HG03520 (cell line): ENCODE results near the gene UFC1.

ENCODE experiments used
- ATAC-seq: cut with Tn5 transposase; IDR thresholded peaks from one replicate; pipeline ENCODE4 v1.9.1; 2021; ENCODE audit warnings: mild to moderate bottlenecking, moderate library complexity; ENCODE audit not compliant: unreplicated experiment

Gene UFC1

DNA sequence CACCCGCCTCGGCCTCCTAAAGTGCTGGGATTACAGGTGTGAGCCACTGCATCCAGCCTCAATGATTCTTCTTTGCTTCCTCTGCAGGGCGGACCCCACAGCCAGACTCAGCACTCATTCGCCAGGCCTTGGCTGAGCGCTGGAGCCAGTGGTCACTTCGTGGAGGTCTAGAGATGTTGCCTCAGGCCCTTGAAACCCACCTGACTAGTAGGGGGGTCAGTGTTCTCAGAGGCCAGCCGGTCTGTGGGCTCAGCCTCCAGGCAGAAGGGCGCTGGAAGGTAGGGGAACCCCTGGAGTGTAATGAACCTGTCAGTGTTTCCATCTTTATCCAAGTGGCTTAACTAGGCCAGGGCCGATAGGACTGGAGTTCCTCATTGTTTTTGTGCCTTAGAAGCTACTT, 15.1 kb downstream of the UFC1 start:
- ATAC-seq: no peak

DNA sequence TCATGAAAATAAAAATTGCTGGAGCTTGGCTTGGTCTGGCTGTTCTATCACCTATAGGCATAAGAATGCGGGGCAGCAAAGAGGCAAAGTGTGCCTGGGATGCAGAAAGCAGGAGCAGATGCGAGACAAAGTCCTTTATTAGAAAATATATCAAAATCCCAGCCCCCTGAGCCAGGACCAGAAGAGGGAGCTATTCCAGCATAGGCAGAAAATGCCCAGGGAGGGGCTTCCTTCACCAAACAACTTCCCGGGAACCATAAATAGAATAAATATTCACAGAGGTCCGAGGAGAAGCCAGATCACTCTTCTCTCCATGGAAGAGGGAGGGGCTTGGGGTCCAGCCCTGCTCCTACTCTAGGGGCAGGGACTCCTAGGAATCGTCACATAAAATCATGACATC, 17.4 kb downstream of the UFC1 start:
- ATAC-seq: no peak

DNA sequence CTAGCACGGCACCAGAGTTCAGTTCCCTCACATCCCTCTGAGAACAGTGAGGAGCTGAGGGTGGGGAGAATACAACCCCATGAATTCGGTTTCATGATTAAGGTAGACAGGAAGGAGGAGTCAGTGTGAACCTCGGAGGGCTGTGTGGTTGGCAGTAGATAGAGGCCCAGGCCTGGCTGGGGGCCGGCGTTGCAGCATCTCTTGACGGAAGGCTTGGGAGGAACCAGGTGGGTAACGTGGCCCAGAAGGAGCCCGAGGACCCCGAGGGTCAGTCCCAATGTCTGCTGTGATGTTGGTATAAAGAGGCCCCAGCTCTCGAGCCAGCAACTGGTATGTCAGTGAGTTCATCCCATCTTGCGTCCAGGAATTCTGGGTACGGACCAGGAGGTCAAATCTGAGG, 17.9 kb downstream of the UFC1 start:
- no peak for ATAC-seq

DNA sequence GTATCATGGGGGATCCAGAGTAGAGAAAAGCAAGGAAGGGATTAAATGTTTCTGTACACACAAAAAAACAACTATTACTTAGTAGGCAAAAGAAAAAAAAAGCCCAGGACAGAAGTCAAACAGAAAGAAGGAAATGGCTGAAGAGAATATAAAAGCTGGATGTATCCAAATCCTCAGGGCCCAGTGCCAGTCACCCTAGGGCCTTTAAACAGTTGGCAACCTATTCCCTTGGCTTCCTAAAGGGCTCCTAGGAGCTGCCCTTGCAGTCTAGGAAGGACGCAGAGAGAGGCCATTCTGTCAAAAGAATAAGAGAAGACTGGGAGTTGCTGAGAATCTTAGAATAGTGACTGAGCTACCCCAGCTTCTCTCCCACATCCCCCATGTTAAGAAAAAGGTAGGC, 18.6 kb downstream of the UFC1 start:
- ATAC-seq: no peak

DNA sequence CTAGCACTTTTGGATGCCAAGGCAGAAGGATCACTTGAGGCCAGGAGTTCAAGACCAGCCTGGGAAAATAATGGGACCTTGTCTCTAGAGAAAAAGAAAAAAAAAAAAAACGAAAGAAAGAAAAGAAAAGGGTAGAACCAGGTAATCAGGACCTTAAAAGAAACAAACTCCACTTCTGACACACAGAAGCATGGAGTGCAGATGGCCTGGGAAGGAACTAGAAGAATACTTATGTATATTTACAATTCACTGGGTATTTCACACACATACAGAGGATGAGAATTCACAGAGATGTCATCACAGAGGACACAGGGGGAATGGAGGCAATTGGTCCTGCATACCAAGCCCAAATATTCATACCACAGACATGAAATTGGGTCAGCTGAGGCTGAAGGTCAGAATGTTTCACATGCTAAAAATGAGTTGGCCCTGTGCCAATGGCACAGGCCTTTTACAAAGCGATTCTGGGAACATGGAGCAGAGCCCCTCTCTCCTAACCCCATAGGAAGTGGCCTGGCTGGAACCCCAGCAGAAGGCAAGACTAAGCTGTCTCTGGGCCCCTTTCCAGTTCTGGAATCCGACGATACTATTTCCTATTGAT, 19.1 kb downstream of the UFC1 start:
- no peak for ATAC-seq

DNA sequence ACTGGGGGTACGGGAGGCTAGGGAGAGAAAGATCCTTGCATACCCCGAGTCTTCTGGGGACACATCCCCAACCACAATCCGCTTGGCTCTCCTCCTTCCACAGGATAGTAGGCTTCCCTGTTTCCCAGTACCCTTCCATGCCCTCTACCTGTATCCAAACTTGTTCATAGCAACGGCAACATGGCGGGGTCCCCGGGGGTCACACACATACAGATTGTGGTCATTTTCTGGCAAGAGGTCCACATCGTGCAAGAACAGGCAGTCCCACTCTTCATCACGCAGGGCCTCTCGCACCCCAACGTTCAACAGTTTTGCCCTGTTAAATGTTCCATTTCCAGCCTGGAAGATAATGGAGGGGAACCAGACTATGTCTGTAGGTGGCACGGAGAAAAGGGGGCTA, 19.9 kb downstream of the UFC1 start:
- no peak for ATAC-seq

DNA sequence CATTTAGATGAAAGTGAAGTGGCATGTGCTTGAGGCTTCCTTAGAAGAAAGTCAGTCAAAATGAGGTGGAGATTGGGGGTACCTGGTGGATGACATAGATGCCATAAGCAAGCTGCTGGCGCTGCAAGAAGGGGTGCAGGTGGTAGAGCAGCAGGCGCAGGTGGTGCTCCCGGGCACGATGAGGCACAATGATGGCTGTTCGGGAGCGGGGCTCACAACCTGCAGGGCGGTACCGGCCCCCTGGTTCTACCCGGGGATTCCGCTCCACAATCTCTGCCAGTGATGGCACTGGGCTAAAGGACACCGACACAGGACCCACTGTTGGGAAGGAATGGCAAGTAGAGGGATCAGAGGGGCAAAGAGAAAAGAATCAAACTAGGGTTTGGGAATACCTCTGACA, 21.1 kb downstream of the UFC1 start:
- ATAC-seq: no peak

DNA sequence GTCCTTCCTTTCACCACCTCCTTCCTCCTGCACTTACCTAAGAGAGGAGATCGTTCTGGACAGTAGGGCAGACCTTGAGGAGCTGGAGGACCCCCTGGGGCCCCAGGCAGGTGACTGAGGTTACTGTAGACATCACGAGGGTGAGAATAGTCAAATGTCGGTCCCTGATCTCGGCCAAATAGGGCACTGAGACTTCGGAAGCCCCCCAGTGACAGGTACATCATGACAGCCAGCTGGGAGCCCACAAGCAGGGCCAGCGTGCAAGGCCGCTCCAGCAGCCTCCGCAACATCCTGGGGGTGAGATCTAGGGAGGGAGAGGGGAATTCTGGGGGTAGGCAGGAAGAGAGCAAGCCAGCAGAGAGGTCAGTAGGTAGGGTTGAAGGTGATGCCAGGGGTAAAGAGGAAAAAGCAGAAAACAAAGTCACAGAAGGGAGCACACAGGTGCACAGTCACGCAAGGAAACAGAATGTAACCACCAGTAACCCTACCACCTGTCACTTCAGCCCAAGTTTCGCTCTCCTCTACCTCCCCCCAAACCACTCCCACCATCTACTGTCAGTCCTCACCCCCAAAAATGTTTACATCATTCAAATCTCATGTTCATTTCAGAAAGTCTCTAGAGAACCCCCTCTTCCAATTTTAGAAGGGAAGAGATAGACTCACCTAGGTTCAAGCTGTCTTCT, 22.1 kb downstream of the UFC1 start:
- ATAC-seq: no peak

DNA sequence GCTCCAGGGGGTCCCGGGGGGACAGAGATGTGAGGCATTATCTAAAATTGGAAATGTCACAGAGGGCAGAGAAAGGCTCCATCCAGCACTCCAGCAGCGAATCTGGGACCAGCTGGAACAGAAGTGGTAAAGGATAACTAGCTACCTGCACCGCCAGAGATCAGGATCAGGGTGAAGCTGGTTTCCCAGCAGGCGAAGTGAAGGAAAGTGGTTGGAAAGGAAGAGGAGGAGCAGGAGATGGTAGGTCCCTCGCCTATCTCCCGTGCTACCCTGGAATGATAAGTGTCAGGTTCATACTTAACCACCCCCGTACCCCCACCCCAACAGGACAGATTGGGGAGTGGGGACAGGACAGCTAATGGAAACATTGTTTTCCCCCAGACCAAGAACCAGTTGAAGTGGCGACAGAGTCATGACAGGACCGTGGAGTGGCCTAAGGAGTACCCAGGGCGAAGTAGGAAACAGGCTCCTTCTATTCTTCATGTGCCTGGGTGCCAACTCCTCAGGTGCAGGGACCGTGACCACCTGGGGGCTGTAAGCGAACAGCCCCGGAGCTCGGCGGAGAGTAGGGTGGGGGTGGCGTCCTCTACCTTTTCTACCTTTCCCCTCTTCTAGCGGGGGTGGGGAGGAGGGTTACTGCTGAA, 22.8 kb downstream of the UFC1 start:
- peak; percentile 6 for ATAC-seq

DNA sequence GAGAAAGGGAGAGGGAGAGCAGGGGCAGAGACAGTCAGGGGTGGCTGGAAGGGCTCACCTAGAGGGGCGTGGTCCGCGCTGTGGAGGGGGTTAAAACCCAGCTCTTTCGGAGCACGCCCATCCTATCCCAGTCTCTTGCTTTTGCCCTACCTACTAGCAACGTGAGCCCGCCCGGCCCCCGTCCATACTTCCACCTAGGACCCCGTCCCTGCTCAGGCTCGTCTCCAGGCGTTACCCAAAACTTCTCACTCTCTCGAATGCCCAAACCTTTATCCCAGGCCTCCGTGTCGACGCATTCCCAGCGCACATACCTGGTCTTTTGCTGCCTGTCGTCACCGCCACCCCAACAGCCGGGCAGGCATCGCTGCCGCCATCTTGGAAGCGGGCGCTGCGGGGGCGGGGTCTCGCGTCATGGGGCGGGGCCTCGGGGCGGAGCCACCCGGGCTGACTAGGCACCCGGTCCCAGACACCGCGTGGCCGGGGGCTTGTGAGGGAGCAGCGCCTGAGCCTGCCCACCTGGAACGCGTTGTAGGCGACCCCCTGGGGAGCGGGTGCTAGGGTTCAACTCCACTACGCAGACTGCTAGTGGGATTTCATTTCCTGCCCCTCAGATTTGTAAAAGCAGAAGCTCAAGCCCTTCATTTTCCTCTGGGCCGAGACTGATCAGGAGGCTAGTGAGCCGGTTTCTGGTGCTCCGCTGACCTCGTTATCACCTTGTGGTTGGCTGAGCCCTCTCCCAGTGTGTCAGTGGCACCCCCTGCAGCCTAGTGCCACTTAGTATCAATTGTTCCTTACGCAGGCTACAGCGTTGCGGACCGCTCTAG, 23.5 kb downstream of the UFC1 start, which contains the start of gene B4GALT3:
TSS of gene B4GALT3 (minus strand) at position 396 of the 824 bp plus-strand sequence. CDS start 1,447 bp downstream, outside the sequence.
- peak; percentile 63 for ATAC-seq

DNA sequence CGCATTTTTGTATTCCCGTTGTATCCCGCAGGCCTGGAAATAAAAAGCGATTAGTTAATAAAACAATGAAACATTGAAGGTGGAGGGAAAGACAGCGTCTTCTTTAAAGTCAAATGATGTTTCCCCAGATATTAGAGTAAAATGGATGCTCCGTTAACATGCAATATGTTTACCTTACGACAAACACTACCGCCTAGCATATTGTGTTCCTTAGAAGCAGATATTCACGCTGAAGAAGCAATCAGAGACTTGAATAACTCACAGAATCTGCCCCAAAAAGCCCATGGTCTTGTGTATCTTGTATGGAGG, 24.1 kb downstream of the UFC1 start:
- no peak for ATAC-seq

DNA sequence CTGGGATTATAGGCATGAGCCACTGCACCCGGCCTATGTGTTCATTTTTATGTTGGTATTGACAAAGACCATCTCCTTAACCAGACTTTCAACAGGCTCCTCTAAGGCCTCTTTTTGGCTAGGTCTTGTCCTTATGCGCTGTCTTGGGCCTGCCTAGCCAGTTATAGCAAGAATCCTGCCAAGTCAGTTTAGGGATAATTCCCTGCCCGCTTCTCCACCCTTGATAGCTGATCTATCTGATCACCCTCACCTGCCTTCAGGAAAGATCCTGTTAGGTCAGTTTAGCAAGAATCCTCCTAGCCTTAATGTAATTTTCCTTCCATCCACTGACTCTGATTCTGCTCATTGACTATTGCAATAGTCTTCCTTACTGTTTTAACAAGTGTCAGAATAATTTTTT, 25.9 kb downstream of the UFC1 start:
- no peak for ATAC-seq

DNA sequence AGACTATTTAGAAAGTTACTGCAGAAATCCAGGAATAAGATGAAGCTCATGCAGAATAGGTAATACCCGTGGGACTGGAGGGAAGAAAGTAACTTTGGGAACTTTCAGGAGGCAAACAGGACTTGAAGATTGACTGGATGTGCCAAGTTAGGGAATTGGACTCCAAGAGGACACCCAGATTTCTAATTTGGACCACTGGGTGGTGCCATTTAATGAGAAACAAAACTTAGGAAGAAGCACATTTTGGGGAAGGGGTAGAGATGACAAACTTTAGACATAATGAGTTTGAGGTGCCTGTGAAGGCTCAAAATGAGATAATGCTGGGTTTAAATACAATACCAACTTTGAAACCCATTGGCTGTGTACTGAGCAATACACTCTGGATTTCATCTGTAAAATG, 26.9 kb downstream of the UFC1 start:
- no peak for ATAC-seq

DNA sequence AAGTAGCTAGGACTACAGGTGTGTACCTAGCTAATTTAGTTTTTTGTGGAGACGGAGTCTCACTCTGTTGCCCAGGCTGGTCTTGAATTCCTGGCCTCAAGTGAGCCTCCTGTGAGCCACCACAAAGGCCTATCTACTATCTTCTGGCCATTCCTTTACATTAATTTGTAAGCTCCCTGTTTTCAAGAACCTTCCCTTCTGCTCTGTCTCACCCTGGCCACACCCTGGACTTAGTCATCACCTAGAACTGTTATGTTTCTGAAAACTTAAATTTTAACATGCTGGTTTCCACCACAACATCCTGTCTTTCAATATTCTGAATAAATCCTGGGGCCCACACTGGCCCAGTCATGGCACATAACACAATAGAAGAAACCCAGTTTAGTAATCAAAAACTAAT, 28.4 kb downstream of the UFC1 start:
- peak; percentile 39 for ATAC-seq

DNA sequence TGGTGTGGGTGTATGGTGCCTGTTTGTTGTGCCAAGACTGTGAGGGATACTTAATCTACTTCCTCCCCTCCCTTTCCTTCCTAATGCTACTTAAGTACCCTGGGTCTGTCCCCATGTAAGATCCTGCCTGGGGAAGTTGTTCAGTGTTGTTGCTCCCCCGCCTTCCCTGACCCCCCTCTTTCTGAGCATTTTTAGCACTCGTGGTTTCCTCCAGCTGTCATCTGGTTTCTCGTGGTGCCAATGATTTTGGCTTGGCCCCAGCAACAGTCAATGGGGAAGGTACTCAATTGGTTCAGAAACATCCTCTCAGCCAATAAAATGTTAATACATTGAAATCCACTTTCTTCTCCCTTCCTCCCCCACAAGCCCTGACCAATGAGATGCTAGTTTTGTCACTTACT, 31.5 kb downstream of the UFC1 start:
- peak; percentile 64 for ATAC-seq

DNA sequence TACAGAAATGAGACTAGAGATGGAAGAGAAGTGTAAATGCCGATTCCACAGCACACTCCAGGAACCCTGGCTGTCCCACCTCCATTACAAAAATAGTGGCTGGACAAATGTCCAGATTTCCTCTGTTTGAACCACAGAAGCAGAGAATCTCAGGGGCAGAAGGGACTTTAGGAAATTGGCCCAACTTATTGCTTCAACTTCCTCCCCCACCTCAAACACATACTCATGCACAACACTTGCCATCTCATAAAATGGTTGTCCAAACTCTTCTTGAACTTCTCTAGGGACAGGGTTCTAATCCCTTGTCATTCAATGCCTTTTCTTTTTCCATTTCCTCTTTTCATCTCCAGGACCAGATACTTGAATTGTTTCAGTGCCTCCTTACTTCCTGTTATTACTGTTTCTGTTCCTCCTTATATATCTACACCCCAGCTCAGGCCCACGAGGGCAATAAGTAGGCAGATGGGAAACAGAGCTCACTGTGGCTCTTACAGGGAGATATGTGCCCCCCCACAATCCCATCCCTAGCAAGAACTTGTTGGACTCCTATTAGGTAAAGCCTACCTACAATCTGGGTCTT, 32.0 kb downstream of the UFC1 start:
- peak; percentile 32 for ATAC-seq

DNA sequence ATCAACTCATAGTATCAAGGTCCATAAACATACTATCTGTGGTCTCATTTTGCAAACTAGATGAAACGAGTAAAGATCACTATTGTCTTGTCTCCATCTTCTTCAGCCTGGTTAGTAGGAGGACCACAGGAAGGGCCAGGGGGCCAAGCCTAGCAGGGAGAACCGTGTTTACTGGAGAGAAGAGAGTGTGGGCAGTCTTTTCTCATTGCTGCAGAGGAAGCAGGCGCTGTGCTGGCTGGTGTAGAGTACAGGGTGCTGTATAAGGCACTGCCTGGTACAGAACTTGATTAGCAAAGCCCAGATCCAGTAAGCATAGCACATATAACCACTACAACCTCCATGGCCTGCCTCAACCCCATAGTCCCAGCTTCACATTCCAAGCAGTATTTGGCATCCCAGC, 33.5 kb downstream of the UFC1 start:
- ATAC-seq: no peak

DNA sequence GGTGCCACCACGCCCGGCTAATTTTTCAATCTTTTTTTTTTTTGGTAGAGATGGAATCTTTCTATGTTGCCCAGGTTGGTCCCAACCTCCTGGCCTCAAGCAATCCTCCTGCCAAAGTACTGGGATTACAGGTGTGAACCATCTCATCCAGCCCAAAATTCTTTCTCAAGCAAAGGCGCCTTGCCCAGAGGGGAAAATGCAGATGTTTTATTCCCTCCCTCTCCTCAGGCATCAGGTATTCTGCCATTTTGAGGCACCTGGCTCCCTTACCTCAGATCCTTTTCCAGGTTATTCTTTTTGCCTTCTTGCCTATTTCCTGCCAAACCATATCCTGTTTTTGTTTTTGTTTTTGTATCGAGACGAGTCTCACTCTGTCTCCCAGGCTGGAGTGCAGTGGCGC, 34.6 kb downstream of the UFC1 start:
- ATAC-seq: no peak

DNA sequence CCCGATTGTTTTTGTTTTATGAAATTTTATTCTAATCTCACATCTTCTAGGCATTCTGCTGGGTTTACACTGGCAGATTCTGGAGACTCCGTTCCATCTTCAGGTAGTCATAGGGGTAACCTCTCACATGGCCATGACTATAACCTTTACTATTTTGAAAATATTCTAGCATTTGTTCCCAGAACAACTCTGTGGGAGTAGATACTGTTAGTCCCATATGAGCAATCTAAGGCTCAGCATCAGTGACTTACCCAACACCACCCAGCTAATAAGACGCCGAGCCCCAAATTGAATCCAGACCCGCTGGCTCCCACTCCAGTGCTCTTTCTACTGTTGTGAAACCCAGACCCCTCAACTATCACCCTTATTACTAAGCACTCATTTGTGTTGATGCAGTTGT, 35.3 kb downstream of the UFC1 start:
- ATAC-seq: no peak

DNA sequence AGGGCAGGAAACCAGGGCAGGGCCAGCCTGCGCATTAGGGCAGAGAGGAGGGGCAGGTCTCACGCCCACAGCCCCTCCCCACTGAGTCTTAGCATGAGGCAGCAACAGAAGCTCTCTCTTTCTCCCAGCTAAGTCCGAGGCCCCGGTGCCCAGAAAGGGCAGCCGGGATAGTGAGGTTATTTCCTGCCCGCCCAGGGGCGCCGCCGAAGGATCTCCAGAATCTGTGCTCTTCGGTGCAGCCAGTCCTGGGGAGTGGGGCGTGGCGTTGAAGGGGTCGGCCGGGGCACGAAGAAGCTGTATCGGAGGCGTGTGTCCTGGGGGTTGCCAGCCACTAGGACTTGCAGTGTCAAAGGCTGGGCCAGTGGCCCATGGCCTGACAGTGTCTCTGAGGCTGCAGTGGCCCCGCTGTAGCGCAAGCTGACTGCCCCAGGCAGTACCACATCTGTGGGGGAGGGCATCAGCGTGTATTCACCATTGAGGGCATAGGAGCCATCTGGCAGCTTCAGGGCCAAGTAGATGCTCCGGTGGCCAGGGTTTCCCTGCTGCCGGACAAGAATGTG, 37.3 kb downstream of the UFC1 start:
- ATAC-seq: no peak

DNA sequence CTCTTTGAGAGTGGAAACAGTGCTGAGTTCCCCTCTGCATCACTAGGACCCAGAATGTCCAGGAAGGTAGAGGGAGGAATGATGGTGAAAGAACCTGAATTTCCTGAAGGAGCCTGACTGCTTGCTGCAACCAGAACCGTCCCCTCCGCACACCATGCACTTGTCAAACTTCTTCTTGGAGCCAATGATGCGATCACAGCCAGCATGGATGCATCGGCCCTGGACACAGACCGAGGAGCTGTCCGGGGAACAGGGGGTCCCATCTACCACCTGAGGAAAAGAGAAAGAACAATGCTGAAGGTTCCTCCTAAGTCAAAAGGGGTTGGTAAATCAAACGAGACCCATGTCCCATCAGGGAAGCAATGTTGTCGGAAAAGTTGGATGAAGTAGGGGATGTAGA, 38.2 kb downstream of the UFC1 start:
- no peak for ATAC-seq
